Endometrial microvascular endothelial cells (primary cell): ENCODE results near the gene INAFM2. TPM values are rescaled to one million over a fixed set of nuclear protein-coding genes. Genes with fewer than 3 reads are reported as not detected.

Experiments used
- in situ Hi-C: cut with HindIII; loops from 2 replicates; pipeline ENCODE4 v1.10.0; 2017; ENCODE audit warnings: low sequenced_read_pairs, low pct_unique_long_range_greater_than_20kb; ENCODE audit errors: inconsistent ontology term
- total RNA-seq: library from RNA; depleted of rRNA; stranded (reverse); fragments of >200 nt; gene quantifications from one replicate; pipeline ENCODE4 v1.2.3, GENCODE V29; 2015; ENCODE audit errors: inconsistent ontology term

INAFM2 gene
- total RNA-seq, 1 donor from 2014 or later, result 15.1 TPM

DNA sequence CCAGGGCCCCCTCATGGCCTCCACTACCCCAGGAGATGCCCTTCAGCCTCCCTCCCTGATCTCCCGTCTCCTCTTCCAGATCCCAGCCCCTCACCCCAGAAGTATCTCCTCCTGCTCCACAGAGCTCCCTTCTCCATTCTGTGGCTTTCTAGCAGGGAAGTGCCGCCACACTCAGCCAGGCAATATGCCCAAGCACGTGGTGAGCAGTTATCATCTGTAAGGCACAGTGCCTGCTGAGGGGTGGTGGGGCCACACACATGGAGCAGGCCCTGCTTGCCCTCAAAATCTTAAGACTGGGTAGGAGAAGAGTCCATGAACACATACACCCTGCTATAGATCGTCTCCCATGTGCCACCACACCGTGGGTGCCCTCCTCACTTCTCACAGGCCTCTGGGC is 25.0 kb downstream of the INAFM2 start:
- in situ Hi-C loops, result no loop called here

DNA sequence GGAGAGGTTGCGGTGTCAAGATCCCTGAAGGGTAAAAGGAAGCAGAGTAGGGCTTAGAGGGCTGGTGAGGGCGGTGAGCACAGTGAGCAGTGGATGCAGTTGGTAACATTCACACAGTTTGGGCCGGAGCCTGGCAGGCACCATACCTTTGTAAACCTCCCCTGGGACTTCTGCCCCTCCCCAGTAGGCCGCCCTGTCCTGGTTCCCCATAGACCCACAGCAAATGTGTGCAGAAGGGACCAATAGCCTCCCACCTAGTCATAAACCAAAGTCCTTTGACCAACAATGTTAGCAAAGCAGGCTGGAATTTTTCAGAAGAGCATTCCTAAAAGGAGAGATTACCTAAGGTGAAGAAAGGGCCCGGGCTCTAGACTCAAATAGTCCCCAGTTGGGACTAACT is 25.7 kb downstream of the INAFM2 start:
- in situ Hi-C loops, result no loop called here

DNA sequence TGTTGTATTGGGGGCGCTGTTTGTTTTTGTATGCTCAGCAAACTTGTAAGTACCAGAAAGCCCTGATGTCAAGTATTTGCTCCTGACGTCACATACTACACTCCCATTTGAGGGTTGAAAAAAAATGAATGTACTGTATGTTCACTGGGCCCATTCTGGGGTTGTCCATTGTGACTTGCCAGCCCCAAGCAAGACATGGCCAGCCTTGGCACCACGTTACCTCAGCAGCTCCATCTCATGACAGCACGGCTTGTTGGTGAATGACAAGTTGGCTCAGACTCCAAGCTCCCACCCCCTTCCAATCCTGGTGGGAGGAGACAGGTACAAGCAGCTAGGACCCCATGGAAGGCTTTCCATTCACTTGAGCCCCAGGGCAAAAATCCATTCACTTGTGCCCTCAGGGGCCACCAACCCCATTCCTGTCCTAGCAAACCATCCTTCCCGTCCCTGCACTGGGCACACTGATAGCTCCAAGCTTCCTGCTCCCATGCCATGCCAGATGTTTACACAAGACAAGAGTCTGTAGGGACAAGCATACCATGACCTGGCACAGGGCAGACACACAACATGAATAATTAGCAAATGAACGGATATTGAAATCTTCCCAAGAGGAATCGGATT is 28.9 kb downstream of the INAFM2 start:
- in situ Hi-C loops, result no loop called here

DNA sequence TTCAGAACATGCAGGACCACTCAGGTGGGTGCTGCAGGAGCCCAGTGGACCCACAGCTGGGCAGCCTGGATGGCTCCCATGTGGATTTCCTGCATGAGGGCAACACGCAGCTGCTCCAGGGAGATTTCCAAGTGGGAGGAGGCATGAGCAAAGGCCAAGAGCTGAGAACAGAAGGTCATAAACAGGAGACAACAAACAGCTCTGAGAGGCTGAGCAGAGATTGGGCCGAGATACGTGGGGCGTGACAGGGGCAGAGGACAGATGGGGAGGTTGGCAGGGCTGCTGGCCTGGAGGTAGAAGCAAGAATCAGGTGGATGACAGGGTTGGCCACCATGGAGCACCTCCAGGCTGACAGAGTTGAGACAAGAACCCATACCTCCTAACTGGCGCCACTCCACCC is 30.2 kb downstream of the INAFM2 start:
- in situ Hi-C loops, result no loop called here

DNA sequence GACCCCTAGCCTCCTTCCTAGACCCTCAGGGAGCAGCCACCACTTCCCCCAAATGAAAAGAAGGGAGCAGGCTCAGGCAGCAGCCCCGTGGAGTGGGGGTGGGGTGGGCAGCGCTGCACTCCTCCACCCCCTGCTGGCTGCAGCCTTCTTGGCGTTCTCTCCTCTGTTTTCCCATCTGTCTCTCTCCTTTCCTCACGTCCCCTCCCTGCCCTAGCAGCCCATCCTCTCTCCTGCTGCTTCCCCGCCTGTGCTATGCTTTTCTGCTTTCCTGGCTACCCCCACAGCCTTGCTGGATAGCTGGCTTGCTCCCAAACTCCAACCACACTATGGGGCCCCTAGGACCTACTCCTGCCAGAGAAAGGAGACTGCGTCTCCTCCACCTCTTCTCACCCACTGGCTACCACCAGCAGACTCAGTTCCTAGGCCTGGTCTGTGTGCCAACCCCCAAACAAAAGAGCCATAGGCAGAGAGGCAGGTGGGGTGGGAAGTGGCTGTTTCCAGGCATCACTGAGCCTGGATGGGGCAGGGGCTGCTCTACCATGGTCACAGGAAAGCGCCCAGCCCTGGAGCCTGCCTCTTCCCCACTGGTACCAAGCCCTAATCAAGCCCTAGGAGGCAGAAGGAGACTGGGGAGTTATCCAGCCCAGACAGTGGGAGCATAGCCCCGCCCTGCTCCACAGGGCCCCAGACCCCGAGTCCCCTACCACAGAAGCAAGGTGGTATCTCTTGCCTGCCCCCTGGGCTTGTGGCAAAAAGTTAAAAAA is 31.1 kb downstream of the INAFM2 start:
- in situ Hi-C loops, result no loop called here

DNA sequence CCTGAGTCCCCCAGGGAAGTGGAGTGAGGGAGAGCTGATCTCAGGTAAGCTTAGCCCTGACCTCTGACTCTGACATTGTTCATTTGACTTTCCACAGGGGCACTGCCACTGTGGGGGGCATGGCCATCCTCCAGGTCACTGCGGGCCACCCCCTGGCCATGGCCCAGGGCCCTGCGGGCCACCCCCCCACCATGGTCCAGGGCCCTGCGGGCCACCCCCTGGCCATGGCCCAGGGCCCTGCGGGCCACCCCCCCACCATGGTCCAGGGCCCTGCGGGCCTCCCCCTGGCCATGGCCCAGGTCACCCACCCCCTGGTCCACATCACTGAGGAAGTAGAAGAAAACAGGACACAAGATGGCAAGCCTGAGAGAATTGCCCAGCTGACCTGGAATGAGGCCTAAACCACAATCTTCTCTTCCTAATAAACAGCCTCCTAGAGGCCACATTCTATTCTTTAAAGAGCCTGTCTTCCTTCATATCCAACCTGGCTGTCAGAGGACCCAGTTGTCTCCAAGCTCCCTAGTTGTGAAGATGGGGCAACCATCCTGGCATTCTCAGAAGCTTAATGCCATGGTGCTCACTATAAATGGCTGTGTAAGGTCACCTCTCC is 32.6 kb downstream of the INAFM2 start:
- in situ Hi-C loops, result no loop called here

DNA sequence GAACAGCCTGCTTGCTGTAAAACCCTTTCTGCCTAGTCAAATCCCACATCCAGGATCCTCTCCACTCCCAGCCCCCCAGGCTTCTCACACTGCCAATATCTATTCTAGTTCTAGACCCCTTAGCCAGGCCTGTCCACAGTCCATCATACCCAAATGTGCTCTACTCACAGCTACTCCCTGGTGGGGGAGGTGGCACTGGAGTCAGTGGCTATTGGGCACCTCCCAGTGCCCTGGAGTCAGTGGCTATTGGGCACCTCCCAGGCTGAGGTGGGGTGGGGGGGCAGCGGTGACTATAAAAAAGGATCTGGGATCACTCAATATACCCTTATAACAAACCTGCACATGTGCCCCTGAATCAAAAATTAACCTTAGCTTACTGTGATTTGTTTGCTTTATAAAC is 33.8 kb downstream of the INAFM2 start:
- in situ Hi-C loops, result no loop called here

DNA sequence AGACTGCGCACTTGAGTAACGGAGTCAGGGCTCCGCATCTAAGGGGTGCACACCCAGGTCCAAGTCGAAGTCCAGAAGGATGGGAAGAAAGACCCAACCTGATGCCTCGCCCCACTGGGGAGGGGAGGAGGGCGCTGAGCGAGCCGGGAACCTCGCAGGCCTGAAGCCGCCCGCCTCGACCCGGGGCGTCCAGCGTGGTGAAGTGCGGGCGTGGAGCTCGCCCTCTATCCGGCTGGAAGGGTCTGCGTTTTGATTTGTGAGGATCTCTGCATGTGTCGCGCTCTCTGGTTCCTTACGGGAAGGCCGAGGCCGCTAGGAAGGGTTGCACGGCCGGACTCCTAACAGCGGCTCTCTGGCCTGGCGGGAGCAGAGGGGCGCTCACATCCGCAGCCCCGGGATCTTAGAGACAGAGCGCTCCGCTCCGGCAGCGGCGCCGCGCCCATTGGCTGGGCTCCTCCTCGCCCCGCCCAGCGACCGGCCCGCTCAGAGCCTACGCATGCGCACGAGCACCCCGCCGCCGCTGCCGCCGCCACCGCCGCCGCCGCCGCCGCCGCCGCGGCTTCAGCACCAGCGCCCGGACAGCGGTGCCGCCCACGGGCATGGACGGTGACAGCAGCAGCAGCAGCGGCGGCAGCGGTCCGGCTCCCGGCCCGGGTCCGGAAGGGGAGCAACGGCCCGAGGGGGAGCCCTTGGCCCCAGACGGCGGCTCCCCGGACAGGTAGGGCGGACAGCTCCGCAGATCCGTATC is 34.4 kb downstream of the INAFM2 start, which contains the start of gene DISP2:
Gene DISP2 (plus strand): TSS at position 497 of the 748 bp plus-strand sequence. CDS start 103 bp downstream, at position 600.
- in situ Hi-C loops, result no loop called here

DNA sequence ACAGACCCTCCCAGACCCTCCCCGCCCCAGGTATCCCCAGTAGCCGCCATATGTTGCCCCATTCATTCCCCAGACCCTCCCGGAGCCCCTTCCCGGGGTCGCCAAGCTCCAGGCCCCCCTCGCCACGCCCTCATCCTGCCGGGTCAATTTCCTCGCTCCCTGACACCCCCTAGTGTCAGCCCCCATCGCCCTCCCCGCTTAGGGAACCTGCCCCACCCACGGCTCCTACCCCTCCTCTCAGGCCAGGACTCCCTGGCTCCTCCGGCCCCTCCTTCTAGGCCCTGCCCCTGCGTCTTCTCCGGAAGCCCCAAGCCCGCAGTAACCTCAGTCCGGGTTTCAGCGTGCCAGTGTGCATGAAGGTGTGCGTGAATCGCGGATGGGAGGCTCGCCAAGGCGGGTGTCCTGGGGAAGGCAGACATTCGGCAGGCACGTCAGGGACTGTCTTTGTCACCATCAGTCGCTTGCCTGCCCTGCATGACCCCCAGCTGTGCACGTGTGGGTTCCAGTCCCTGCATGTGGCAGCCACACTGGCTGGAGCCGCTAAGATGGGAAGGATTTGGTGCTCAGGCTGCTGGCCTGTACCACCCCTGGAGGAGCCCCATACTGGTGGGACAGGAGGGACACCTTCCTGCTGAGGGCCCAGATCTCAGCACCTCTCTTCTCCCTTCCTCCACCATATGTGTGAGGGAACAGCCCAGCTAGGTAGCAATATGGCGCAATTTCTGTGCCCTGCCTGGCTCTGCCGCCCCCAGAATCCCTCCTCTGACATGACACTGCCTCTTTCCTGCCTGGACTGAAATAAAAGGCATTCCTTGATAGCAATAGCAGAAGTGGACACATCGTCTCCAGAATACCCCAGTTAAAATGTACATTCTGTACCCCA is 35.2 kb downstream of the INAFM2 start:
- in situ Hi-C loops, result no loop called here

DNA sequence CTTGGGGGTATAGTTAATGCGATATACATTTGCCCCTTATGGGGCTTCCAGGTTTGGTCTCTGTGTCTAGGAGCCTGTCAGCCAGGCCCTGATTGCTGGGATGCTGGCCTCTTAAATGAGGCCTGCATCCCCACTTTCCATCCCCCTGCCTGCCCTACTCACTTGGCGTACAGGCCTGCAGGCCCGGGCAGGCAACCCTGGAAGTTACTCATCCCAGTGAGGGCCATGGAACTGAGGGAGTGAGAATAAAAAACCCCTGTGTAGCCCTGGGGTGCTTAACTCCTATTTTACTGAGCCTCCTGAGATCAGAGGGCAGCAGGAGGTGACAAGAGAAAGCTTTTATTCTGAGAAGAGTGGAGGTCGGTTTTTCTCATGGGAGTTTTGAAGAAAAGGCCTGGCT is 36.5 kb downstream of the INAFM2 start:
- in situ Hi-C loops, result no loop called here

DNA sequence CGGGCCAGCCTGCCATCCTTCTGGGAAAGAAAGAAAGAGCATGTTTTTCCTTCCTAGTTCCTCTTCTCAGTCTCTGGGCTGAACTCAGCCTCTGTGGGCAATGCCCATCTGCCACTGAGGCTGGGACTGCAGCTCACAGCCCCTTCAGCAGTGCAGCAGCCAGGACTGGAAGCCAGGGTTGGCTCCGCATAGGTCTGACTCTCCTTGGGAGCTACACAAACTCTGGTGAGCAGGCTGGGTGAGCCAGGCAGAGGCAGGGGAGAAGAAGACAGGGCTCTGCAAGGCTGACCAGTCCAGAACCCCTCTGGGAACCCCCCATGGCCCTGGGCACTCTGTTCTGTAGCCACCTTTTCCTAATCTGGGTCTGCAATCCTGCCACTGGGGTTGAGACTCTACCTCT is 38.1 kb downstream of the INAFM2 start:
- in situ Hi-C loops, result no loop called here

DNA sequence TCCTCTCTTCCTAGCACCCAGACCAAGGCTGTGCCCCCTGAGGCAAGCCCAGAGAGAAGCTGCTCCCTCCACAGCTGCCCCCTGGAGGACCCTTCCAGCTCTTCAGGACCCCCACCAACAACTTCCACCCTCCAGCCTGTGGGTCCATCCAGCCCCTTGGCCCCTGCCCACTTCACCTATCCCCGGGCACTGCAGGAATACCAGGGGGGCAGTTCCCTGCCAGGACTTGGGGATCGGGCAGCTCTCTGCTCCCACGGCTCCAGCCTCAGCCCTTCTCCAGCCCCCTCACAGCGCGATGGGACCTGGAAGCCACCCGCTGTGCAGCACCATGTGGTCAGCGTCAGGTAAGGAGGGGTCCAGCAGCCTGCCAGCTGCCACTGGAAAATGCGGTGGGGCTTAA is 40.1 kb downstream of the INAFM2 start:
- in situ Hi-C loops, result no loop called here

DNA sequence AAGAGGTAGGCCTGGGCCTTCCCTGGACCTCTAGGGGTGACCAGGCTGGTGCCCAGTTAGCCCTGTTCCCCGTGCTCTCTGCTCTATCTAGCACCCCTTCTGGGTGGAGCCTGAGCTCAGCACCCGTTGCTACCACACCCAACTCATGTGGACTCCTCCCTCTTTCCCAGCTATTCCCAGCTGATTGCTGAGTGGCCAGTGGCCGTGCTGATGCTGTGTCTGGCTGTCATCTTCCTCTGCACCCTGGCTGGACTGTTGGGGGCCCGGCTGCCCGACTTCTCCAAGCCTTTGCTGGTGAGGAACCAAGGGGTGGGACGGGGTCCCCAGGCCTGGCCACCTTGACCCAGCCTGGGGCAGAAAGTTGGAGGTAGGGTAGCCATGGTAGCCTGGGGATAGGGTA is 40.8 kb downstream of the INAFM2 start:
- in situ Hi-C loops, result no loop called here

DNA sequence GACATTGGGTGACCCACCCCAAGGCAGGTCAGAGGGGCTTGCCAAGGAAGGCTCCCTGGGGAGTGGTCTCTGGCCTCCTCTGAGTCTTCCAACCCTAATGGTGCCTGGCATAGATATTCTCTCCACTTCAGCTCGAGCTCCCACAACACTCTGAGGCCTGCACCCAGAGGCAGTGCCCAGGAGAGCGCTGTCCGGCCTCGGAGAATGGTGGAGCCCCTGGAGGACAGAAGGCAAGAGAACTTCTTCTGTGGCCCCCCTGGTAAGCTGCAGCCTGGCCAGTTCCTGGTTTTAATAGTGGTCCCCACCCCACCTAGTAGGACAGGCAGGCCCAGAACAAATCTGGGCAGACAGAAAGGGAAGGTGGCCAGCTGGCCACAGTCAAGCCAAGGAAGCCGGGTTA is 41.5 kb downstream of the INAFM2 start:
- in situ Hi-C loops, result no loop called here

DNA sequence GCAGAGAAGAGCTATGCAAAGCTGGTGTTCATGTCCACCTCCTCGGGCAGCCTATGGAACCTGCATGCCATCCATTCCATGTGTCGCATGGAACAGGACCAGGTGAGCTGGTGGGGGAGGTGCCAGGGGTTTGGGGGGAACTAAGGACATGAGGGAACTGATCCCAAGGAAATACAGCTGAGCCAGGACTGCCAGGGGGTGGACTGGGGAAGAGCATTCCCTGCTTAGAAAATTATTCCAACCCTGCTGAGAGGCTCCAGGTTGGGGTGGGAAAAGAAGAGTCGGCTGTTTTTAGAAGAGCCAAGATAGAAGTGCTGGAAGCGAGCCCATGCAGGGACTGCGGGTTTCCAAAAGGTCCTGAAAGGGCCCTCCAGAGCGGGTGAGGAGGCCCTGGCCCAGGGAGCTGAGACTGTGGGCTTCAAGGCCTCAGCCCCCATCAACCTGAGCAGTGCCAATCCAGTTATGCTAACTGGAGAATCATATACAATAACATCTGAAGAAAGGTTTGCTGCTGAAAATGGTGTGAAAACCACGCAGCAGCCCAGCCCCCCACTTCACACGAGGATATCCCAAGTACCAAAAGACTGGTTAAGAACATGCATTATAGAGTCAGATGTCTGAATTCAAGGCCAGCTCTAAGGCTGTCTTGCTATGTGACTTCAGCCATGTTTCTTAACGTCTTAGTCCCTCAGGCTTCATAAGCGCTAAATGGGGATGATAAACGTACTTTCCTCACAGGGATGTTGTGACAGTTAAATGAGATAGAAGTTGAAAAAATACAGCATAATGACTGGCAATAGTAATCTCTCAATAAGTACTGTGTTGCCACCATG is 42.3 kb downstream of the INAFM2 start:
- in situ Hi-C loops, result no loop called here

DNA sequence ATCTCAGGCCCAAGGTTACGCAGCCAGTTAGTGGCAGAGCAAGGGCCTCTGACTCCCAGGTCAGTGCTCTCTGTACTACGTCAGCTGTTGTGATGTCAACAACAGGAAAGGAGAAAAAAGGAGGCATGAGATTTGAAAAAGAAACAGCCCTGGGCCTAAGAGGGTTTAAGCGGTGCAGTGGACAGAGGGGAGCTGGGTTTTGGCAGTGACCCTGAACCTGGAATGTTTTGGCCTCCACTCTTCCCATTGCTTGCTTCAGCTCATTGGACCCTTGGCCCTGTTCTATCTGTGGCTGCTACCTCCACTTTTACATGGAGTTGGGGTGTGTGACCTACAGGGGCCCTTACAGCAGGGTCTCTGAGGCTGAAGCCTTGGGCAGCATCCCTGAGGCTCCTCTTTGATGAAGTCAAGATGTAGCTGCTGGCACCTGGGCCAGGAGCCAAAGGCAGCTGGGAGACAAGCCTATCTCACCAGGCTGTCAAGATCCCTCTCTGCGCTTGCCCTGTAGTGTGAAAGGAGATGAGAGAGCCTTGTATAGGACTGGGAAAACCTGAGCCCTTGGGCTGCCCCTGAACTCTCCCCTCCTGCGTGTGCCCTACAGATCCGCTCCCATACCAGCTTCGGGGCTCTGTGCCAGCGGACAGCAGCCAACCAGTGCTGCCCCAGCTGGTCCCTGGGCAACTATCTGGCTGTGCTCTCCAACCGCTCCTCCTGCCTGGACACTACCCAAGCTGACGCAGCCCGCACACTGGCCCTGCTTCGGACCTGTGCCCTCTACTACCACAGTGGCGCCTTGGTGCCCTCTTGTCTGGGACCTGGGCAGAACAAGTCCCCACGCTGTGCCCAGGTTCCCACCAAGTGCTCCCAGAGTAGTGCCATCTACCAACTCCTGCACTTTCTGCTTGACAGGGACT is 43.2 kb downstream of the INAFM2 start:
- in situ Hi-C loops, result no loop called here

DNA sequence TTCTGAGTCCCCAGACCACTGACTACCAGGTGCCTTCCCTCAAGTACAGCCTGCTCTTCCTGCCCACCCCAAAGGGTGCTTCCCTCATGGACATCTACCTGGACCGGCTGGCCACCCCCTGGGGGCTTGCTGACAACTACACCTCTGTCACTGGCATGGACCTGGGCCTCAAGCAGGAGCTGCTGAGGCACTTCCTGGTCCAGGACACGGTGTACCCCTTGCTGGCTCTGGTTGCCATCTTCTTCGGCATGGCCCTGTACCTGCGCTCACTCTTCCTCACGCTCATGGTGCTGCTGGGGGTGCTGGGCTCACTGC is 43.8 kb downstream of the INAFM2 start:
- in situ Hi-C loops, result no loop called here
